Mesendoderm (in vitro differentiated cells): ENCODE results near the gene COMMD10.
A peak's percentile ranks its signal among the peaks of the same experiment; 100 is the strongest.

Experiments used
- DNase-seq: peaks from one replicate; pipeline ENCODE4 v3.0.0; 2013
- H2AK5ac ChIP-seq: 2 replicates; pipeline ENCODE4 v1.6.1; 2013; ENCODE audit warnings: low read length, inconsistent platforms
- H2BK120ac ChIP-seq: 2 replicates; pipeline ENCODE4 v1.6.1; 2013; ENCODE audit warnings: low read depth, mild to moderate bottlenecking, low read length, moderate library complexity, mixed read lengths
- H2BK15ac ChIP-seq: replicated peaks from 2 replicates; pipeline ENCODE4 v1.6.1; 2013; ENCODE audit warnings: low read depth, mild to moderate bottlenecking, moderate library complexity
- H2BK5ac ChIP-seq: 2 replicates; pipeline ENCODE4 v1.6.1; 2013; ENCODE audit warnings: low read length, inconsistent platforms
- H3K18ac ChIP-seq: 2 replicates; pipeline ENCODE4 v1.6.1; 2013; ENCODE audit warnings: mild to moderate bottlenecking, low read length, mixed read lengths
- H3K23ac ChIP-seq: one replicate; pipeline ENCODE4 v1.6.1; 2013; ENCODE audit warnings: low read length
- H3K27ac ChIP-seq: 2 replicates; pipeline ENCODE4 v1.5.1; 2013; ENCODE audit warnings: low read depth, mild to moderate bottlenecking, inconsistent platforms, low read length, moderate library complexity
- H3K27me3 ChIP-seq: 2 replicates; pipeline ENCODE4 v1.6.1; 2013; ENCODE audit warnings: low read length, control low read depth, mild to moderate bottlenecking, inconsistent platforms; ENCODE audit not compliant: insufficient read depth, poor library complexity
- H3K36me3 ChIP-seq: 2 replicates; pipeline ENCODE4 v1.6.1; 2013; ENCODE audit warnings: low read length, inconsistent platforms; ENCODE audit not compliant: control insufficient read depth, insufficient read depth
- H3K4ac ChIP-seq: one replicate; pipeline ENCODE4 v1.6.1; 2013; ENCODE audit warnings: low read depth, mild to moderate bottlenecking, low read length, moderate library complexity
- H3K4me1 ChIP-seq: 2 replicates; pipeline ENCODE4 v1.6.1; 2013; ENCODE audit warnings: low read depth, low read length, inconsistent platforms; ENCODE audit not compliant: control insufficient read depth
- H3K4me2 ChIP-seq: 2 replicates; pipeline ENCODE4 v1.6.1; 2013; ENCODE audit warnings: low read length
- H3K4me3 ChIP-seq: 2 replicates; pipeline ENCODE4 v1.5.1; 2013; ENCODE audit warnings: mild to moderate bottlenecking, low read length
- H3K56ac ChIP-seq: one replicate; pipeline ENCODE4 v1.6.1; 2013; ENCODE audit warnings: low read length
- H3K79me1 ChIP-seq: 2 replicates; pipeline ENCODE4 v1.6.1; 2013; ENCODE audit warnings: low read length, inconsistent platforms
- H3K79me2 ChIP-seq: 2 replicates; pipeline ENCODE4 v1.6.1; 2013; ENCODE audit warnings: mild to moderate bottlenecking, low read length; ENCODE audit not compliant: control insufficient read depth, insufficient read depth
- H3K9ac ChIP-seq: 2 replicates; pipeline ENCODE4 v1.6.1; 2013; ENCODE audit warnings: low read length, inconsistent platforms
- H4K5ac ChIP-seq: one replicate; pipeline ENCODE4 v1.6.1; 2013; ENCODE audit warnings: low read length
- H4K8ac ChIP-seq: one replicate; pipeline ENCODE4 v1.6.1; 2013; ENCODE audit warnings: low read depth, mild to moderate bottlenecking, control low read depth, low read length, moderate library complexity
- WGBS: extraction: QIAGEN DNeasy Blood & Tissue Kit; methylation state at CpG from one replicate; pipeline ENCODE4 v1.1.7; 2013; ENCODE audit warnings: low lambda C conversion rate, missing lambda C conversion rate; ENCODE audit not compliant: insufficient coverage; ENCODE audit errors: extremely low coverage; 5-methylcytosine and 5-hydroxymethylcytosine counted together

The COMMD10 gene

DNA sequence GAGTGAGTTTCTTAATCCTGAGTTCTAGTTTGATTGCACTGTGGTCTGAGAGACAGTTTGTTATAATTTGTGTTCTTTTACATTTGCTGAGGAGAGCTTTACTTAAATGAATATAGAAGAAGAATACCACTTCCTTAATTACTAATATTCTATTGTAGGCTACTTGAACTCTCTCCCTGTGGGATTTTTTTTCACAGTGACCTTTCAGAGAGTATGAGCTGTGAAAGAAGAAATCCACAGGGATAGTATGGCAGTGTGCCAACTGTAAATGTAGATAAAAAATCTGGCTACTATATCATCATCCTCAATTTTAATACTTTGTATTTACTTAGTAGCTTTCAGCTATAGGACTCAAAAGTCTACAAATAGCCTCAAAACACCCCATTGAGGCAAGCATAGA, 67.3 kb downstream of the COMMD10 start:
- Histone ChIP-seq H3K18ac (no peak overlapping the region), H3K4me1 (no peaks in the 10 kb centered on the region), H3K27me3 (no peaks in the 10 kb centered on the region), H3K4me2 (no peak overlapping the region), H2BK120ac (no peak overlapping the region), H3K4me3 (no peak overlapping the region), H2AK5ac (no peak overlapping the region), H3K9ac (no peak overlapping the region), H4K5ac (no peak overlapping the region), H2BK5ac (no peak overlapping the region), H3K79me1 (no peaks in the 10 kb centered on the region), H3K36me3 (no peaks in the 10 kb centered on the region), H3K79me2 (no peaks in the 10 kb centered on the region), H3K56ac (no peak overlapping the region), H3K23ac (no peak overlapping the region), H3K4ac (no peak overlapping the region), H2BK15ac (no peak overlapping the region), H3K27ac (no peak overlapping the region), H4K8ac (no peak overlapping the region)
- DNase-seq, result no peak

DNA sequence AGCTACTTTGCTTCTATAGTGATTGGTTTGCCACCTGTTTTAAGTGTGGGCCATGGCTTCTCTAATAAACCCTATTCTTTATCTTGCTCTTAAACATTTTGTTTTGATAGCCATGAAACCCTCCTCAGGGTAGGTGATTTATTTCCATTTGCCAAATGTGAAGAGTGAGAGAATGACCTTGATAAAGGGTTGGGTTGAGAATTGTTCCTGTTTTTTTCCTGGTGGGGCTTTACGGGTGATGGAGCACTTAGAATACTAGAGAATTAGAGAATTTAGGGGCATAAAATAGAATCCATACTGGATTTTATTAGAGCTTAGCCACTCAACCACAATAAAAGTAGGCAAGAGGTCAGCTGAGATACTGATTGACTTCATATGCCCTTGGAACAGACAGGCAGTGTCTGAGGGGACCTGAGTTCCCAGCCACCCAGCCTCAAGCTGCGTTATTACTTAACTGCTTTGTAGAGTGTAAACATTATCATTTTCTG, 68.9 kb downstream of the COMMD10 start:
- no peak overlapping the region for H3K18ac ChIP-seq
- H3K4me2 ChIP-seq, result no peak overlapping the region
- no peak overlapping the region for H2BK5ac ChIP-seq
- no peak overlapping the region for H2BK120ac ChIP-seq
- H3K79me1 ChIP-seq, result no peaks in the 10 kb centered on the region
- no peaks in the 10 kb centered on the region for H3K79me2 ChIP-seq
- H4K8ac ChIP-seq, result no peak overlapping the region
- WGBS, result no CpG with 5 or more reads among the region's 2 CpGs
- no peak overlapping the region for H2AK5ac ChIP-seq
- H3K23ac ChIP-seq, result no peak overlapping the region
- H3K56ac ChIP-seq, result no peak overlapping the region
- H3K27ac ChIP-seq, result no peak overlapping the region
- no peaks in the 10 kb centered on the region for H3K27me3 ChIP-seq
- H3K36me3 ChIP-seq, result no peaks in the 10 kb centered on the region
- no peaks in the 10 kb centered on the region for H3K4me1 ChIP-seq
- no peak overlapping the region for H2BK15ac ChIP-seq
- H3K4me3 ChIP-seq, result no peak overlapping the region
- no peak overlapping the region for H3K4ac ChIP-seq
- DNase-seq, result no peak
- H4K5ac ChIP-seq, result no peak overlapping the region
- no peak overlapping the region for H3K9ac ChIP-seq

DNA sequence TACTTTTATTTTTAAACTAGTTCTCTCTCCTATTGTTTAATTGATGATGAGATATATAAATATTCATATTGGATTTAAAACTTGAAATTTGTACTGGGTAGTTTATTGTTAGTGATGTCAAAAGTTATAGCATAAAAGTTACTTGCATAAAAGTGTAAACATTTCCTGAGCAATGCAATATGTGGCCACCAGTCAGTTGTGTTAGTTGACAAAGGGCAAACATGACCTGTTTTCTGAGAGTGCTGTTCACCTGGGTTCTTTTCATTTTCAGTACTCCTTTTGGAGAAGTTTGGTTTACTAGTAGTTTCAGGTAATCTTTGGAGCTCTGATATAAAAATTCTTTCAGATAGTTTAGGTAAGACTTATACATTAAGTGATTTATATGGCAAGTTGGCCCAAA, 69.4 kb downstream of the COMMD10 start:
- Histone ChIP-seq H3K4ac (no peak overlapping the region), H3K56ac (no peak overlapping the region), H3K79me2 (no peaks in the 10 kb centered on the region), H3K4me3 (no peak overlapping the region), H3K79me1 (no peaks in the 10 kb centered on the region), H3K27me3 (no peaks in the 10 kb centered on the region), H2AK5ac (no peak overlapping the region), H3K4me2 (no peak overlapping the region), H2BK15ac (no peak overlapping the region), H2BK5ac (no peak overlapping the region), H2BK120ac (no peak overlapping the region), H3K27ac (no peak overlapping the region), H4K5ac (no peak overlapping the region), H3K18ac (no peak overlapping the region), H3K4me1 (no peaks in the 10 kb centered on the region), H4K8ac (no peak overlapping the region), H3K23ac (no peak overlapping the region), H3K36me3 (no peaks in the 10 kb centered on the region), H3K9ac (no peak overlapping the region)
- DNase-seq, result no peak

- DNase-seq, result no peak
- Histone ChIP-seq H3K18ac (no peak overlapping the region), H3K4me2 (no peak overlapping the region), H2BK15ac (no peak overlapping the region), H3K27me3 (no peaks in the 10 kb centered on the region), H3K23ac (no peak overlapping the region), H2BK120ac (no peak overlapping the region), H3K56ac (no peak overlapping the region), H2AK5ac (no peak overlapping the region), H3K9ac (no peak overlapping the region), H3K4me1 (no peaks in the 10 kb centered on the region), H2BK5ac (no peak overlapping the region), H4K8ac (no peak overlapping the region), H3K27ac (no peak overlapping the region), H3K4me3 (no peak overlapping the region), H3K4ac (no peak overlapping the region), H3K79me2 (no peaks in the 10 kb centered on the region), H3K36me3 (no peaks in the 10 kb centered on the region), H3K79me1 (no peaks in the 10 kb centered on the region), H4K5ac (no peak overlapping the region)
Measured at GRCh38 chr5:116154931-116155330, 70.1 kb downstream of the COMMD10 start.

DNA sequence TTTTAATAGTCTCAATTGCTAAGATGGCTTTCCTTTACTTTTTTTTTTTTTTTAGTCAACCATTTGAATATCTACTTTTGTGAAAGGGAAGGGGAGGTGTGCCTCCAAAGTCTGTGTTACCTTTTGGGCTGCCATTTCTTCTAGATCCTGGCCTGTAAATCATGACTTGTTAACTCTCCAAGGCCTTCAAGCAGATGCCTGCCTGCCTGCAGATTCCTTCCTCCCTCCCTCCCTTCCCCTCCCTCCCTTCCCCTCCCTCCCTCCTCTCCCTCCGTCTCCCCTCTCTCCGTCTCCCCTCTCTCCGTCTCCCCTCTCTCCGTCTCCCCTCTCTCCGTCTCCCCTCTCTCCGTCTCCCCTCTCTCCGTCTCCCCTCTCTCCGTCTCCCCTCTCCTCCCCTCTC, 73.1 kb downstream of the COMMD10 start:
- no CpG with 5 or more reads among the region's 8 CpGs for WGBS
- Histone ChIP-seq H3K36me3 (no peaks in the 10 kb centered on the region), H2BK15ac (no peak overlapping the region)

DNA sequence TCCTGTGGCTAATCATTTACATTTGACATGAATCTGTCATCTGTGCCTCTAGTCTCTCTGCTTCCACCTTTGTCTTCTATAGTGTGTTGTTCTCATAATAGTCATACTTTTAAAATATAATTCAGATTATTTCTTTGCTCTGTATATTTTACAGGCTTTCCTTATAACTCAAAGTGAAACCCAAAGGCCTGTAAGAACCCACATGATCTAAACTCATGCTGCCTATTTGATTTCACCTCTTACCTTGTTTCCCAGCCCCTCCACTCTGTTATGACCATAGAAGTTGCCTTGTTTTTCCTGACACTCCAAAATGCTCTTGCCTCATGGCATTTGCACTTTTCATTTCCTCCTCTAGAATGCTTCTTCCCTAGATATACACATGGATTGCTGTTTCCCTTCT, 74.2 kb downstream of the COMMD10 start:
- H2BK5ac ChIP-seq, result no peak overlapping the region
- H3K4me2 ChIP-seq, result no peak overlapping the region
- H3K4me1 ChIP-seq, result peaks cover 2% of the 10 kb centered on the region
- H3K27ac ChIP-seq, result no peak overlapping the region
- no peak overlapping the region for H4K8ac ChIP-seq
- no peak overlapping the region for H2BK120ac ChIP-seq
- H3K79me2 ChIP-seq, result no peaks in the 10 kb centered on the region
- no peaks in the 10 kb centered on the region for H3K27me3 ChIP-seq
- H4K5ac ChIP-seq, result no peak overlapping the region
- H2AK5ac ChIP-seq, result no peak overlapping the region
- no peak overlapping the region for H3K4me3 ChIP-seq
- no peak overlapping the region for H3K56ac ChIP-seq
- no peak overlapping the region for H3K18ac ChIP-seq
- no peak overlapping the region for H3K4ac ChIP-seq
- no peaks in the 10 kb centered on the region for H3K36me3 ChIP-seq
- no peak for DNase-seq
- no peak overlapping the region for H3K23ac ChIP-seq
- no peak overlapping the region for H2BK15ac ChIP-seq
- H3K9ac ChIP-seq, result no peak overlapping the region
- H3K79me1 ChIP-seq, result no peaks in the 10 kb centered on the region

More for the DNA sequence above, 73.1 kb downstream of the COMMD10 start:
- Histone ChIP-seq H3K27me3 (no peaks in the 10 kb centered on the region), H3K79me2 (no peaks in the 10 kb centered on the region), H3K4me2 (no peak overlapping the region), H3K4me1 (peaks cover 2% of the 10 kb centered on the region), H3K4ac (no peak overlapping the region), H3K4me3 (no peak overlapping the region), H3K18ac (no peak overlapping the region), H2BK5ac (no peak overlapping the region), H3K56ac (no peak overlapping the region), H4K5ac (no peak overlapping the region), H2BK120ac (no peak overlapping the region), H4K8ac (no peak overlapping the region), H3K23ac (no peak overlapping the region), H2AK5ac (no peak overlapping the region), H3K79me1 (no peaks in the 10 kb centered on the region), H3K9ac (no peak overlapping the region), H3K27ac (no peak overlapping the region)
- DNase-seq, result peak; percentile 63
